Inflammatory macrophage (primary cell): ENCODE results near the gene SPON1.
"Not testable (repeated sequence)": the region's sequence is repeated elsewhere in the genome, so short reads cannot be mapped to it uniquely, and the experiment has no call there.

ENCODE experiments used
- DNase-seq, 2 donors: peaks; one replicate each; pipeline ENCODE4 v3.0.0-alpha.2; 2020 to 2022

The SPON1 gene

GRCh38 chr11:14042686-14043465 is 80.4 kb downstream of the SPON1 start:
- no peak for DNase-seq

DNA sequence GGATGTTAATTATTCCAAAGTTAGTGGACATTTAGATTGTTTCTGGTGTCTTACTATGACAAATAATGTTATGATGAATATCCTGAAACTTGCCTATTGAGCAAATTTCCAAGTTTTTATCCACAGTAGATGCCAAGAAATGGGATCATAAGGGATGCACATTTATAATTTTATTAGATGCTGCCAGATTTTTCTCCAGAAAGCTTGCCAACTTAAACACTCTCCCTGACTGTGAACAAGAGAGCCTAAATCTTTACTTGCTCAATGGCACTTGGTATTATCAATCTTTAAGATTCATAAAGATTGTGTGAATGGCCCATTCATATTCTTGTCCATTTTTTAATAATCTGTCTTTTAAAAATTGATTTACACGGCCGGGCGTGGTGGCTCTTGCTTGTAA is 82.4 kb downstream of the SPON1 start:
- DNase-seq: no peak

DNA sequence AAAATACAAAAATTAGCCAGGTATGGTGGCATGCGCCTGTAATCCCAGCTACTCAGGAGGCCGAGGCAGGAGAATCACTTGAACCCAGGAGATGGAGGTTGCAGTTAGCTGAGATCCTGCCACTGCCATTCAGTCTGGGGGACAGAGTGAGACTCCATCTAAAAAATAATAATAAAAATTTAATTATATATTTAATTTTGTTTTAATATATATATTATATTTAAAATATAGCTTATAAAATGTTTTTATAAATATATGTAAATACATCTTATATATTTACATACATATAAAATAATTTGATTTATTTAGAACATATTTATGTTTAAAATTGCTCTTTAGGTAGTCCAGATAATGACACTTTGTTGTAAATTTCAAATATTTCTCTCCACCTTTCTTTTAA is 82.9 kb downstream of the SPON1 start:
- no peak for DNase-seq

- no peak for DNase-seq
Measured at GRCh38 chr11:14052198-14052597, 89.7 kb downstream of the SPON1 start.

DNA sequence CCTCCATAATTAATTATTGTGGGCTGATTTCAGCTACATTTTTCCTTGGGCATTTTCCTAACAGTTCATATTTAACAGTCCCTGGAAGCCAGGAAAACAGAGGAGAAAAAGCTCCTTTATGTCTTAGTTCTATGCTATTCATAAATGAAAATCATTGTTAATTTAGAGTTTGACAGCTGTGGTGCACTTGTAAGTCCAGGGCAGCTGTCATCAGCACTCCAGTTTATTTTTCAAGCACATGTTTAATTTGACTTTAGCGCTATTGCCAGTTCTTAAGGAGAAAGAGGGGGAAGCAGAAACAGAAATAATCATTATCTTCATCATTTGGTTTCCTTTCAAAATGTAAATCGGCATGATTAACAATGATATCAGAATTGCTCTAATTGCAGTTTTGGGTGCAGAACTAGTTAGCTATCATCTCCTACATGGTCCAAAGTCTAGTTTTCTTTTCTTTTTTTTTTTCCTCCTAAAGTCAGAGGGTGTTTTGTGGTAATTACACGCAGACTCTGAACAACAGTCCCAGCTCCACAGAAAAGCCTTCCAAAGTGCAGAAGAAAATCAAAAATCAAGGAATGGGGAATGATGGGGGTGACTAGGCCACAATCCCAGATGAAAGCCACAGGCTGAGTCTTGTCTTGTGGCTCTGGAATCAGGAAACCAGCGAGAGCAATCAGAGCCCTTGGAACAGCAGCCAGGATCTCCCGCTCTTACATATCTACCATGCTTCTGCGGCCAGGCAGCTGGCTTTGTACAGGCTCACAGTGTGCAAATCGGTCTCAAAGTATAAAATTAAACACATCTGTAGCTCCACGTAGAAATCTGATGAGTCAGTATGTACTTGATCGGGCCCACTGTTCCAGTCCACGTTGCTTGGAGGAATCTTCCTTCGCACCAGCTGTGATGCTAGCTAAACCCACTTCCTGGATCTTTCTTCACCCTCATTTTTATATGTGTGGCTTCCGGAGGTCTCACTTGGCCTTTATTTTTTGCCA is 91.9 kb downstream of the SPON1 start:
- DNase-seq: no peak

GRCh38 chr11:14055936-14056335 is 93.4 kb downstream of the SPON1 start:
- DNase-seq: no peak

GRCh38 chr11:14058061-14058460 is 95.5 kb downstream of the SPON1 start:
- DNase-seq: no peak

DNA sequence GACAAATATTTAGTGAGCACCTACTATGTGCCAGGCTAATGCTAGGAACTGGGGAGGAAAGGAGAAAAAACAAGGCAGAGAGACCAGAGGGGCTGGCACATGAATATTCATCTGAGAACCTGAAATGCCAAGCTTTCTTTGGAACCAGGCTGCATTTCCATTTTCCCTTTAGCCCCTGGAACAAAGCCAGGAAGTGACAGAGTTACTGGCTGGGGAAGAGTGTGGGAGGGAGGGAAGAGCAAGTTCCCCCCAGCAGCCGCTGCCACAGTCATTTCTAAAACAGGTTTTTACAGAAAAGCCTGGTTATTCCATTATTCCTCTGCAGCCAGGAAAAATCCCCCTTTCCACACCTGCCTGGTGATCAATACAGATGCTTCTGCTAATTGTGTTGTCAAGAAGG is 97.0 kb downstream of the SPON1 start:
- DNase-seq: peak; percentile 33 to 55

DNA sequence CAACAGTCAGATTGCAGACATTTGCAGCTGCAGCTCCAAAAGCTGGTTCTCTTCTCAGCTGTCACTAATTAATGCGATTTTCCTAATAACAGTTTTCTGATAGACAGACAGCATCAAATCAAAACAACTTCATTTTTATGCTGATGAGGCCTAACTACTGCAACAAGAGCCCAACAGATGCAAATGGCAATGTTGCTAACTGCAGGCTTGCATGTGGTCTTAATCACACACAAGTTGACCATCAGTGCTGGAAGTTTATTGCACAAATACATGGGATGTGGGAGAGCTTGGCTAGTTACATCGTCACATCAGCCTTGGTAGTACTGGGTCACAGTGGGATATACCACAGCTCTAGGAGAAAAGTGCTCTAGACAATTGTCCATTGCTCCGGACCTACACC is 99.2 kb downstream of the SPON1 start:
- DNase-seq: no peak

DNA sequence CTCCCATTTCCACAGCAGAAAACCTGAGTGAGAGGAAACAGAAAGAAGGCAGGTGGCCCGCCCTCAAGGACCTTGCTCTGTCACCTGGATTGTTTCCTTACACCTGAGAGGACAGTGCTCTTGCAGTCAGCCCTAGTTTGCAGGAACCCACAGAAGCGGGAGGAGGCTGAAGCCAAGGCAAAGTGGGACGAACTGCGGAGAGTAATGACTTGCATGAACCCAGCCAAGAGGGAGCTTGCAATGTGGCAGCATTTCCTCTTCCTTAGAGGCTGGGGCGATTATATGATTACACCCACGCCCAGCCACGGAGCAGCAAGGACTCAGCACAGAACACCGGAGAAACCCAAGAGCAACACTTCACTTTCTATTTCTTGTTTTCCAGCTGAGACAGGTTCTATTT is 102.6 kb downstream of the SPON1 start:
- DNase-seq: peak; percentile 50 to 72

DNA sequence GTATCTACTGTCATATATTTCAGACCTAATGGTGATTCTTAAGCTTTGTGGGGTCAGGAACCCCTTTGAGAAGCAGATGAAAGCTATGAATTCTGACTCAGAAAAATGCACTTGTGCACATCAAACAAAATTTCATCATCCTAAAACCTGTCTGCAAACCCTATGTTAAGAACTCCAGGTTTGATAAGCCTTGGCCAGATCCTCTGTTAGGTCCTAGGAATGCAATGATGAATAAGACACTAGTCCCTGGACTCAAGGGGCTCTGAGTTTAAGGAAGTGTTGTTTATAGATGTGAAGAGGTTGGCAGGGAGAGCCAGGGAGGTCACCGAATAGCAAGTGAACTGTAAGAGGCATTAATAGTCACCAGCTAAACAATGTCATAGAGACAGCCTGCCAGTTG is 103.2 kb downstream of the SPON1 start:
- no peak for DNase-seq

- no peak for DNase-seq
Measured at GRCh38 chr11:14067686-14068085, 105.2 kb downstream of the SPON1 start.

DNA sequence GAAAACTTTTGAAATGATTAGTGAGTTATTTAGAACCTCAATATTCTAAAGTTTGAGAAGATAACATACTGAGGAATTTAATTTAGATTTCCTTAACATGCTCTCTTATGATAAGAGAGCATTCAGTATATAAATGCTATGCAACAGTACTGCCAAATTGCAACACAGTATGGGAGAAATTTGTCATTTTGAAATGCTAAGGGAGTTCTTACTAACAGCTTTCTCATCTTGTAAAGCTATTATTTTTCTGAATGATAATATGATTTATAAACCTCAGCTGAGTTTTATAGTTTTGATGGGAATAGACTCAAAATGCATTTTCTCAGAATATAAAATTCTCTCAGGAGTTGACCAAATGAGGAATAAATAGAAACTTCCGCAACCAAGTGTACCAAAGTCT is 108.4 kb downstream of the SPON1 start:
- peak in 1 of 2 donors; percentile 36 for DNase-seq

DNA sequence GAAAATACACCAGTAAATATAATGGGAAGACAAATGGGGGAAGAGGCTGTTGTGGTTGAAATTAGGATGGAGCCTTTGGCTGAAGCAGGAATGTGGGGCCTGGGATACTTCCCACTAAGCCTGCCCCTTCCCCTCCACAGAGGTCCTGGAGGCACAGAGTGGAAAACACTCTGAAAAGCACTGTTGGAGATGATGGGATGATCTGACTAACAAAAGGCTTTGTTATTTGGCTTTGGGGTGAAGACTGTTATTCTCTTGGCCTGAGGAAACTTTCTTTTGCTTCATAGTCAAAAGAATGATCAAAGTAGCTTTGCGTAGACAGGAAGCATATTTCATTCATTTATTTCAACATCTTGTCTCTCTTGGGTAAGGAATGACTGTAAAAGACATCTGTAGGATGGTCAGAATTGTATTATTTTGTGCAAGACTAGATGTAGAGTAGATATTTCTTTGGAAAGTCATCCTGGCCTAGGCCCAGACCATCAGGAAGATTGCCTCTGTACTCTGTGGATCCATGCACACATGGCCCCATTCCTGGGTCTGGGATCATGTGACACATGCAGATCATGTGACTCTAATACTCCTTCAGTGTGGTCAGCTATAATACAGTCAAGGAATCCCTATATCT is 111.4 kb downstream of the SPON1 start:
- peak in 1 of 2 donors; percentile 16 for DNase-seq

- DNase-seq: no peak
Measured at GRCh38 chr11:14075118-14076078, 112.9 kb downstream of the SPON1 start.

DNA sequence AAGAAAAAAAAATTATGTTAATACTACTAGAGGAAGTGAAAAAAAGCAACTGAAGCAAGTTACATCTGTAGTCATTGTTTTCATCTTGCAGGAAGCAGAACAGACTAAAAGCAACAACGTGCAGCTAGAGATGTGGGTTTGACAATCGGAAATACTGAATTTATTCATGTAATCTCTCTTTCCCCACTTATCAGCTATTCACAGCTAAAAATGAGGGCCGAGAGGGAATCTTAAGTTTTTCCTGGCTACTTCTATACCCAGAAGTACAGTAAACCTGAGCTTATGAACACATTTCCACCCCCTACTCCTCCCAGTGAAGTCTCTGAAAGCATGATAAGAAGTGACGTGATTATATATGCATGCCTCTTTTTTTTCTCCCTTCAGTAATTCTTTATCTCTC is 116.5 kb downstream of the SPON1 start:
- peak; percentile 34 for DNase-seq

GRCh38 chr11:14079797-14080196 is 117.3 kb downstream of the SPON1 start:
- no peak for DNase-seq

- no peak for DNase-seq
Measured at GRCh38 chr11:14081581-14082231, 119.2 kb downstream of the SPON1 start.

- no peak for DNase-seq
Measured at GRCh38 chr11:14082338-14082737, 119.8 kb downstream of the SPON1 start.

DNA sequence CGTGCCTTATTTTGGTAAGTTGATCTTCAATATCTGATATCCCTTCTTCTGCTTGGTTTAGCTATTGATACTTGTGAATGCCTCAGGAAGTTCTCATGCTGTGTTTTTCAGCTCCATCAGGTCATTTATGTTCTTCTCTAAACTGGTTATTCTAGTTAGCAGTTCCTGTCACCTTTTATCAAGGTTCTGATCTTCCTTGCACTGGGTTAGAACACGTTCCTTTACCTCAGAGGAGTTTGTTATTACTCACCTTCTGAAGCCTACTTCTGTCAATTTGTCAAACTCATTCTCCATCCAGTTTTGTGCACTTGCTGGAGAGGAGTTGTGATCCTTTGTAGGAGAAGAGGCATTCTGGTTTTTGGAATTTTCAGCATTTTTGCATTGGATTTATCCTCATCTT is 126.3 kb downstream of the SPON1 start:
- not testable (repeated sequence) for DNase-seq

DNA sequence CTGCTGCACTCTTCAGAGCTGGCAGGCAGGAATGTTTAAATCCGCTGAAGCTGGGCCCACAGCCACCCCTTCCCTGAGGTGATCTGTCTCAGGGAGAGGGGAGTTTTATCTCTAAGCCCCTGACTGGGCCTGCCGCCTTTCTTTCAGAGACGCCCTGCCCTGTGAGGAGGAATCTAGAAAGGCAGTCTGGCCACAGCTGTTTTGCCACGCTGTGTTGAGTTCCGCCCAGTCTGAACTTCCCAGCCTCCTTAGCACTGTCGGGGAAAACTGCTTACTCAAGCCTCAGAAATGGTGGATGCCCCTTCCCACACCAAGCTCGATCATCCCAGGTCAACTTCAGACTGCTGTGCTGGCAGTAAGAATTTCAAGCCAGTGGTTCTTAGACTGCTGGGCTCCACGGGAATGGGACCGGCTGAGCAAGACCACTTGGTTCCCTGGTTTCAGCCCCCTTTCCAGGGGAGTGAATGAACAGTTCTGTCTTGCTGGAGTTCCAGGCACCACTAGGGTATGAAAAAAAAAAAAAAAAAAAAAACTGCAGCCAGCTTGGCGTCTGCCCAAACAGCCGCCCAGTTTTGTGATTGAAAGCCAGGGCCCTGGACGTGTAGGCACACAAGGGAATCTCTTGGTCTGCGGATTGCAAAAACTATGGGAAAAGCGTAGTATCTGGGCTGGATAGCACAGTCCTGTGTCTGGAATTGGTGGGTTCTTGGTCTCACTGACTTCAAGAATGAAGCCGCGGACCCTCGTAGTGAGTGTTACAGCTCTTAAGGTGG is 127.4 kb downstream of the SPON1 start:
- DNase-seq: no peak
